GM19193 (cell line): ENCODE measurements around the gene TACSTD2.

Experiments
- POLR2A ChIP-seq: IDR thresholded peaks from 4 replicates; pipeline ENCODE4 v1.6.1; 2011; ENCODE audit not compliant: insufficient read depth, insufficient read length; ENCODE audit errors: extremely low read depth

Gene TACSTD2

DNA sequence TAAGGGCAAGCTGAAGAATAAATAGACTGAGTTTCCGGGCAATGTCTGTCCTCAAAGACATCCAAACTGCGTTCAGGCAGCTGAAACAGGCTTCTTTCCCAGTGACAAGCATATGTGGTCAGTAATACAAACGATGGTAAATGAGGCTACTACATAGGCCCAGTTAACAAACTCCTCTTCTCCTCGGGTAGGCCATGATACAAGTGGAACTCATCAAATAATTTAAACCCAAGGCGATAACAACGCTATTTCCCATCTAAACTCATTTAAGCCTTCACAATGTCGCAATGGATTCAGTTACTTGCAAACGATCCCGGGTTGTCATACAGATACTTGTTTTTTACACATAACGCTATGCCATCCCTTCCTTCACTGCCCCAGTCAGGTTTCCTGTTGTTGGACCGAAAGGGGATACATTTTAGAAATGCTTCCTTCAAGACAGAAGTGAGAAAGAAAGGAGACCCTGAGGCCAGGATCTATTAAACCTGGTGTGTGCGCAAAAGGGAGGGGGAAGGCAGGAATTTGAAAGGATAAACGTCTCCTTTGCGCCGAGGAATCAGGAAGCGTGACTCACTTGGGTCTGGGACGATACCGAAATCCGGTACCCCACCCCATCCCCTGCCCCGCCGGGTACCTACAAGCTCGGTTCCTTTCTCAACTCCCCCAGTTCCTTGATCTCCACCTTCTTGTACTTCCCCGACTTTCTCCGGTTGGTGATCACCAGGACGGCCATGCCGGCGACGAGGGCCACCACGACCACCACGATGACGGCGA is 1.3 kb downstream of the TACSTD2 start:
- no peak for TF ChIP-seq POLR2A

GRCh38 chr1:58574816-58575215 is 2.2 kb downstream of the TACSTD2 start:
- TF ChIP-seq POLR2A = no peak

DNA sequence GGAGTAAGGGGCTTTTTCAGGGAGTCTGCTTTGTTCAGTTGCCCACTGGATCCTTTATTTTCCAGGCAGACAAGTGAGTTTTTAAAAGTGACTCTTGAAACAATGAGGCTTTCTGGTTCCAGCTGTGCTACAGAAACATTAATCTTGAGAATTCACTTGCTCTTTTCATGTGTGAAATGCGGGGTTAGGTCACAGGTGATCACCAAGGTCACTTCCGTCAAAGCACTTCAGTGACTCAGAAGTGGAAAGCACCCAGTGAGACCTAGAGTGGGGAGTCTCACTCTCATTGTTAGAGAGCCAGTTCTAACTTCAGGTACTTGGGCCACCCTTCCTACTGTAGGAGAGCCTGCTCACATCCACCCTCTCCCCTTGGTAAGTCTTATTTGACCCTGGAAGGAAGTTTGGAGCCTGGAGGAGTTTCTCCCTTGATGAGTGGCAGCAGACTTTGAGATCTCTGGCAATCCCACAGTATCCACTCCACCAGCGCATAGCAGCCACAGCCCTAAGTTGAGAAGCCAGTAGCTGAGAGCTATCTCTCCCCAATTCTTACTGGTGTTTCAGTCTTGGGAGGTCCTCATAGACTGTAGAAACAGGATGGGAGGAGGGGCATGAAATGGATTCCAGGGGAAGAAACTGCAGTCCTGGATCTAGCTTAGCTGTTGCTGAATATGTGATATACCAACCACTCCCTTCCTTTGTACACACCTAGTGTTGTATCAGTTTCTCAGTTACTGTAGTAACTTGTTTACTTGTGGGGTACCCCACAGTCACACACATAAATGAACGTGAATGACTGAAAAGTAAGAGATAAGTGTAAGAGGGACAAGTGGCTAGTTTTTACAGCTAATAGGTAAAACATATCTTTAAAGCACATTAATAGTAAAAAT is 3.1 kb downstream of the TACSTD2 start:
- no peak for TF ChIP-seq POLR2A

- TF ChIP-seq POLR2A = no peak
These were observed 3.9 kb downstream of the TACSTD2 start for GRCh38 chr1:58573138-58573537.

- no peak for TF ChIP-seq POLR2A
These were observed 4.4 kb downstream of the TACSTD2 start for GRCh38 chr1:58572690-58573089.

- no peak for TF ChIP-seq POLR2A
These were observed 5.4 kb downstream of the TACSTD2 start for GRCh38 chr1:58571616-58572015.

GRCh38 chr1:58570817-58571216 is 6.2 kb downstream of the TACSTD2 start:
- TF ChIP-seq POLR2A = no peak

- TF ChIP-seq POLR2A = no peak
These were observed 7.0 kb downstream of the TACSTD2 start for GRCh38 chr1:58570094-58570493.

DNA sequence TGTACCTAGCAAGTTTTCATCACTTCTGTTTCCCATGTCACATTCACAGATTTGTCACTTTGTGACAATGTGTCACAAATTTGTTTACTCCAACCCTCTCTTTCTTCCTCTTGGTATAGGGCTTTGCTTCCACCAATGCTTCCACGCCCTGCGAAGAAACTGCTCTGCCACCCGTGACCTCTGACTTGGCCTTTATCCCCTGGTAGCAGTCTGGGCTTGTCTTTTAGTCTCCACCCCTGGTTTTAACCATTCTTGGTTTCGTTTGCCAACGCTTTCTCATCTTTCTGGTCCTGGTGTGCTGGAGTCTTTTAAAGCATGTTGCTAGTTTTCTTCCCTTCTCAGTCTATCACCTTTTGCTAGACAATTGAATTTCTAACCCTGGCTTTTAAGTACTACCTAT is 8.1 kb downstream of the TACSTD2 start:
- no peak for TF ChIP-seq POLR2A

- TF ChIP-seq POLR2A = no peak
These were observed 8.7 kb downstream of the TACSTD2 start for GRCh38 chr1:58568271-58568860.

DNA sequence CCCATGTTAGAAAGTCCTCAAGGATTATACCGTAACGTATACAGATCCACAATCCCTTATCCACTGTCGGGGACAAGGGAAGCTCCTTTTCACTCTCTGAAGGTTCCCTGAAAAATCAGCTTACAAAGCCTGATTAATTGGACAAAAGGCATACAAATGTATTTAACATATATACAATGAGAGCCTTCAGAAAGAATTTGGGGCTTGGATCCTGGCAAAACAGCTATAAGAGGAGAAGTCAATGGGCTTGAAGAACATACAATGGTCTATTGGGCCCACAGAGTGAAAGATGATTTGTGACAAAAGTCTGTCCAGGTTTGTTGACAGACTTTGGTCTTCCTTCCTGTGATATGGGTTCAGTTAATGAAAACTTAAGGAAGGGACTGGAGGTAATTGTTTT is 10.7 kb downstream of the TACSTD2 start:
- no peak for TF ChIP-seq POLR2A

DNA sequence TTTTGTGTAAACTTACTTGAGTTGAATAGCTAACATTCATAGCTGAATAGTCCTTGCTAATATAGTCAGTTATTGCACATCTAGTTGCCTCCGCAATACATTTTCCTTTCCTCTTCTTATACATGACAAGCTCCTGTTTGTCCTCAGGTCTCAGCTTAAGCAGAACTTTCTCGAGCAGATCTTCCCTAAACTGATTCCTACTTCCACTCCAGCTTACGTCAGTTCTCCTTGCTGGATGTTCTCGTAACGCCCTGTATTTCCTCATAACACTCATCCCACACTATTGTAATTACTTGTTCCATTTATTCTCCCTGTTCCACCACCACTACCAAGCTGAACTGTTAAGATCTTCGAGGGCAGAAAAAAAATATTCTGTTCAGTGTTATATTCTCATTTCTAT is 15.4 kb downstream of the TACSTD2 start:
- no peak for TF ChIP-seq POLR2A

- no peak for TF ChIP-seq POLR2A
These were observed 21.7 kb downstream of the TACSTD2 start for GRCh38 chr1:58555393-58555792.

- no peak for TF ChIP-seq POLR2A
These were observed 25.6 kb downstream of the TACSTD2 start for GRCh38 chr1:58551186-58552140.
